ENCODE measurements around the gene PARP9.
"Not testable (repeated sequence)": the region's sequence is repeated elsewhere in the genome, so short reads cannot be mapped to it uniquely, and the experiment has no call there.

Gene PARP9

GRCh38 chr3:122523317-122523716 is 40.8 kb downstream of the PARP9 start:
- in situ Hi-C loops (cut with MboI; ENCODE audit: low sequenced_read_pairs): no loop called here

DNA sequence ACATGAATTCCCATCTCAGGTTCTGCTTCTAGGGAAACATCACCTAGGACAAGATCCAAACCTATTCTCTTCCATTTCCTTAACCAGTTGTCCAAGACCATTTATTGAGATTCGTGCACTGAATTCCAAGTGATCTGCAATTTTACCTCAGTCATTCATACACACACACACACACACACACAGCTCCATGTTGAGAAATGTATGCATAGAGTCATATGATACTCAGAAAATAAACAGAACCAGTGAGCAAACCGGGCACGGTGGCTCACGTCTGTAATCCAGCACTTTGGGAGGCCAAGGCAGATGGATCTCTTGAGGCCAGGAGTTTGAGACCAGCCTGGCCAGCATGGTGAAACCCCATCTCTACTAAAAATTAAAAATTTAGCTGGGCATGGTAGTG is 43.2 kb downstream of the PARP9 start:
- in situ Hi-C loops (cut with MboI; ENCODE audit: low sequenced_read_pairs): no loop called here

- in situ Hi-C loops (cut with MboI; ENCODE audit: low sequenced_read_pairs): no loop called here
Observed at GRCh38 chr3:122519693-122520092, 44.4 kb downstream of the PARP9 start.

DNA sequence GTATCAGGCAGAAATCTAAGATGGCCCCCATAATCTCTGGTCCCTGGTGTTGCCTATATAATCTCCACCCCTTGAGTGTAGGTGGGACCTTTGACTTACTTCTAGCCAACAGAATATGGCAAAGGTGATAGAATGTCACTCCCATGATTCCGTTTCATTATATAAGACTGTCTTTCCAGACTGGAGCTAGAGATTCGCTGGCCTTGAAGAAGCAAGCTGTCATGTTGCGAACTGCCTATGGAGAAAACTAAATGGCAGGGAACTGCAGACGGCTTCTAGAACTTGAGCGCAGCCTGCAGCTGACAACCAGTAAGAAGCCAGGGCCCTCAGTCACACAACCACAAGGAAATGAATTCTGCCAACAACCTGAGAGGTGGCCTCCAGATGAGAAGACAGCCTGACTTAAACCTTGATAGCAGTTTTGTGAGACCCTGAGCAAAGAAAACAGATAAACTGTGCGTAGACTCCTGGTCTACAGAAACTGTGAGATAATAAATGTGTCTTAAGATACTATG is 47.2 kb downstream of the PARP9 start:
- in situ Hi-C loops (cut with MboI; ENCODE audit: low sequenced_read_pairs): no loop called here

- in situ Hi-C loops (cut with MboI; ENCODE audit: low sequenced_read_pairs): no loop called here
Observed at GRCh38 chr3:122515870-122516269, 48.2 kb downstream of the PARP9 start.

- in situ Hi-C loops (cut with MboI; ENCODE audit: low sequenced_read_pairs): no loop called here
Observed at GRCh38 chr3:122515020-122515468, 49.1 kb downstream of the PARP9 start.

- in situ Hi-C loops (cut with MboI; ENCODE audit: low sequenced_read_pairs): no loop called here
Observed at GRCh38 chr3:122514123-122515019, 49.7 kb downstream of the PARP9 start, which contains the start of gene KPNA1. KPNA1 (minus strand) TSS chr3:122514939; CDS start chr3:122496565, 18,374 bp downstream.

DNA sequence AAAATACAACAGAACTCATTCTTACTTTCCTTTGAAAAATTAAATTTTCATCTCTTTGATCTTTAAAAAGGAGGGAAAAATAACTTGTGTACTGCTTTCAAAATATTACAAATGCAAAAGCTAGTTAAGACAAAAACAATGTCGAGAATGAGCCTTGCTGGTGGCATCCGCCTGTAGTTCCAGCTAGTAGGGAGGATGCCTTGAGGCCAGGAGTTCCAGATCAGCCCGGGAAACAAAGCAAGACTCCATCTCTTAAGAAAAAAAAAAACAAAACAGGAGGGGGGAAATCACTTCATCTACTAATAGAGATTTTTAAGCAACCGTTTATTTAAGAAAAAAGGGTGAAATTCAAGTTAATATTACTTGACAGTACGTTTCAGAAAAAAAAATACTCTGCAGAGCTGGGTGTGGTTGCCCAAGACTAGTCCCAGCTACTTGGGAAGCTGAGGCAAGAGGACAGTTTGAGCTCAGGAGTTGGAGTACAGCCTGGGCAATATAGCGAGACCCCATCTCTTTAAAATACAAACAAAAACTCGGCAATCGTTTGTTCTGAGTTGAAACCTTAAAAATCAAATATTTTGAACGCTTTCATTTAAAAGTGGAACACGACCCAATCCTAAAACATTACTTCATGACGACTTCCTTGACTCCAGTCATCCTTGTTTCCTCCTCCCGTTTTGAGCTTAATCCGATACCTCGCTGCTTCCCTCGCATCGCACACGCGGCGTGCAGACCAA is 50.5 kb downstream of the PARP9 start:
- in situ Hi-C loops (cut with MboI; ENCODE audit: low sequenced_read_pairs): no loop called here

DNA sequence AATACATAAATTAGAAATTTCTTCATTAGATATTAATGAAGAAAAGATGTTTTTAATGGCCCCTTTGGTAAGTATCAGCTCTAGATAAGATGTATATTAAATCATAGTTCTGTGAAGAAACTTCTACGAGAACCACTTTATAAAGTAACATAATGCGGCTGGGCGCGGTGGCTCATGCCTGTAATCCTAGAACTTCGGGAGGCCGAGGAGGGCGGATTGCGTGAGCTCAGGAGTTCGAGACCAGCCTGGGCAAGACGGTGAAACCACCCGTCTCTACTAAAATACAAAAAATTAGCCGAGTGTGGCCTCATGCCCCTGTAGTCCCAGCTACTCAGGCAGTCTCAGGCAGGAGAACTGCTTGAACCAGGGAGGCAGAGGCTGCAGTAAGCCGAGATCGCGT is 51.8 kb downstream of the PARP9 start:
- in situ Hi-C loops (cut with MboI; ENCODE audit: low sequenced_read_pairs): no loop called here

- in situ Hi-C loops (cut with MboI; ENCODE audit: low sequenced_read_pairs): no loop called here
Observed at GRCh38 chr3:122510878-122511535, 53.1 kb downstream of the PARP9 start.

DNA sequence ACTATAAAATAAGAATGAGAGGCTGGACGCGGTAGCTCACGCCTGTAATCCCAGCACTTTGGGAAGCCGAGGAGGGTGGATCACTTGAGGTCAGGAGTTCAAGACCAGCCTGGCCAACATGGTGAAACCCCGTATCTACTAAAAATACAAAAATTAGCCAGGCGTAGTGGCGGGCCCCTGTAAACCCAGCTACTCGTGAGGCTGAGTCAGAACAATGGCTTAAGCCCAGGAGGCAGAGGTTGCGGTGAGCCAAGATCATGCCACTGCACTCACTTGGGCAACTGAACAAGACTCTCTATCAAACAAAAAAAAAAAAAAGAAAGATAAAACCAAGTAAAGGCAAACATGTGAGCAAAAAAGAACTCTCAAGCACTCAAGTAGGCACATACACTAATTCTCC is 55.2 kb downstream of the PARP9 start:
- in situ Hi-C loops (cut with MboI; ENCODE audit: low sequenced_read_pairs): not testable (repeated sequence)

- in situ Hi-C loops (cut with MboI; ENCODE audit: low sequenced_read_pairs): no loop called here
Observed at GRCh38 chr3:122508135-122508914, 55.8 kb downstream of the PARP9 start.

DNA sequence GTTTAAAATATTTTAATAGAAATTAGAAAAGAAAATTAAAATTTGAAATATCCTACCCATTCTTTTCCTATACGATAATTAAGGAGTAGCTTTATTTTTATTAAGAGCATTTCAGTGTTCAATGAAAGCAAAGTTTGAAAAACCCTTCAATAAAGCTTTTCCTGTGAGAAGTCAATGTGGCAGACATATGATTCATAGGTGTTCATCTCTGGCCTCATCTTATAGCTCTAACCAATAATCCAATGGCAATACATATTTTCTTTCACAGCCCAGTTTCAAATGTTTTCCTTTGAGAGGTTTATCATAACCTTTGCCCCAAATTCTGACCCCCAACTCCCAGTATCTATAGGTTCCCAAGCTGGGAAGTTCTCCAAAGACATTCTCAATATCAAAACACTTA is 57.6 kb downstream of the PARP9 start:
- in situ Hi-C loops (cut with MboI; ENCODE audit: low sequenced_read_pairs): no loop called here

- in situ Hi-C loops (cut with MboI; ENCODE audit: low sequenced_read_pairs): no loop called here
Observed at GRCh38 chr3:122505676-122506075, 58.4 kb downstream of the PARP9 start.

- in situ Hi-C loops (cut with MboI; ENCODE audit: low sequenced_read_pairs): no loop called here
Observed at GRCh38 chr3:122502941-122503340, 61.2 kb downstream of the PARP9 start.

DNA sequence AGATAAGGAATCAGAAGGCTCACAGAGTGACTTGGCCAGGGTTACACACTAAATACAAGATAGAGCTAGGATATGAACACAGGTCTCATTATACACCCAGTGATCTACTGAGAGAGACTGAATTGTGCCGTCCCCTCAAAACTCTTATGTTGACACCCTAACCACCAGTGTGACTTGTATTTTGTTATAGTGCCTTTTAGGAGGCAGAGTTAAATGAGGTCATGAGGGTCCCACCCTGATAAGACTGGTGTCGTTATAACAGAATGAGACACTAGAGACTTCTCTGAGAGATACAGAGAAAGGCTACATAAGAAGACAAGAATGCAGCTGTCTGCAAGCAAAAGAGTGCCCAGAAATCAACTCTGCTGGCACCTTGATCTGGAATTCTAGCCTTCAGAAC is 62.0 kb downstream of the PARP9 start:
- in situ Hi-C loops (cut with MboI; ENCODE audit: low sequenced_read_pairs): no loop called here

DNA sequence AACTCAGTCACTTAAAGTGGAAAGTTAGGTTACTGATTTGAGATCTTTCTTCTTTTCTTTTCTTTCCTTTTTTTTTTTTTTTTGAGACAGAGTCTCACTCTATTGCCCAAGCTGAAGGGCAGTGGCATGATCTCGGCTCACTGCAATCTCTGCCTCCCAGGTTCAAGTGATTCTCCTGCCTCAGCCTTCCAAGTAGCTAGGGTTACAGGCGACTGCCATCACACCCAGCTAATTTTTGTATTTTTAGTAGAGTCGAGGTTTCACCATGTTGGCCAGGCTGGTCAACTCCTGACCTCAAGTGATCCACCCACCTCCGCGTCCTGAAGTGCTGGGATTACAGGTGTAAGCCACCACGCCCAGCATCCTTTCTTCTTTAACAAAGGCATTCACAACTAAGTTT is 63.1 kb downstream of the PARP9 start:
- in situ Hi-C loops (cut with MboI; ENCODE audit: low sequenced_read_pairs): not testable (repeated sequence)

DNA sequence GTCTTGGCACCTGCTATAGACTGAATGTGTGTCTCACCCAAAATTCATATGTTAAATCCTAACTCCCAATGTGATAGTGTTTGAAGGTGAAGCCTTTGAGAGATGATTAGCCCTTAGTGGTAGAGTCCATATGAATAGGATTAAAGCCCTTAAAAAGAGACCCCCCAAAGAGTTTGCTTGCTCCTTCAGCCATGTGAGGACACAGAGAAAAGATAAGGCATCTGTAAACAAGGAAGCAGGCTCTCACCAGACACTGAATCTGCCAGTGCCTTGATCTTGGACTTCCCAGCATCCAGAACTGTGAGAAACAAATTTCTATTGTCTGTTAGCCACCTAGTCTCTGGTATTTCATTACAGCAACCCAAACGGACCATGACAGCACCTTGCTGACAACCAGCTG is 65.9 kb downstream of the PARP9 start:
- in situ Hi-C loops (cut with MboI; ENCODE audit: low sequenced_read_pairs): no loop called here

DNA sequence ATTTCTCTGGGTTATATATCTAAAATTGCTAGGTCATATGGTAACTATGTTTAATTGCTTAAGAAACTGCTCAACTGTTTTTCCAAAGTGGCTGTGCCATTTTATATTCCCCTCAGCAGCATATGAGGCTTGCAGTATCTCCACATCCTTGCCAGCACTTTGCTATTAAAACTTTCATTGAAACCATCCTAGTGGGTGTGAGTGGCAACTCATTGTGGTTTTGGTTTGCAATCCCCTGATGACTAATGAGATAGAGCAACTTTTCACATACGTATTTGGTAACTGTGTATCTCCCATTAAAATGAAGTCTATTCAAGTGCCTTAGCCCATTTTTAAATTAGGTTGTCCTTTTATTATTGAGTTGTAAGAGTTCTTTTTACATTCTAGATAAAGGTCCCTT is 66.7 kb downstream of the PARP9 start:
- in situ Hi-C loops (cut with MboI; ENCODE audit: low sequenced_read_pairs): no loop called here

DNA sequence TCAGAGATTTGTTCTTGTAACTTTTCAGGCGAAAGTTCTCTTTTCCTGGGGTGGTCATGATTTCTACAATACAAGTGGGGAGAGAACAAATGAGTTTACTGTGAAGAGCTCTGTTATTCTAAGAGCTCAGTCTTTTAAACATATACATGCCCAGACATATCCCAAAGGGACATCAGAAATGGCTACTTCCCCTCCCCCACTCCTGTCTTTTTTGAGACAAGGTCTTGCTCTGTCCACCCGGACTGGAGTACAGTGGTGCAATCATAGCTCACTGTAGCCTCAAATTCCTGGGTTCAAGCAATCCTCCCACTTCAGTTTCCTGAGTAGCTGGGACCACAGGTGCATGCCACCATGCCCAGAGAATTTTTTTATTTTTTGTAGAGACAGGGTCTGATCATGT is 67.6 kb downstream of the PARP9 start:
- in situ Hi-C loops (cut with MboI; ENCODE audit: low sequenced_read_pairs): no loop called here

Measured in HL-60/S4 treated with phorbol 12-myristate 13-acetate at 8.2 ng/mL for 4 days and 3 days (cell line).